ENCODE data around the gene HOXA4. TPM values are rescaled to one million over a fixed set of nuclear protein-coding genes. Genes with fewer than 3 reads are reported as not detected.
A peak's percentile ranks its signal among the peaks of the same experiment; 100 is the strongest.

HOXA4 gene
- total RNA-seq, 4 donors from 2014 or later = 0.14 to 7.7 (median 0.26) TPM; not detected in 1

- DNase-seq = peak; percentile 88 to 90
These were observed 30.1 kb upstream of the HOXA4 start for GRCh38 chr7:27160546-27161213.

GRCh38 chr7:27160145-27160545 is 29.6 kb upstream of the HOXA4 start:
- Histone ChIP-seq H3K9me3 (no peaks in the 10 kb centered on the region), H3K36me3 (no peaks in the 10 kb centered on the region), H3K4me3 (peak overlapping the region; percentile 49), H3K27ac (peak overlapping the region; percentile 94 to 96), H3K4me1 (peaks cover 0 to 4% of the 10 kb centered on the region in 2 donors), H3K27me3 (no peaks in the 10 kb centered on the region)
- intact Hi-C loops (cut with DNase I; ENCODE audit: low total_unique reads) = loop anchor here (5.0 kb wide), 1 partner anchor 303 kb away; no protein-coding TSS in a partner anchor
- TF ChIP-seq CTCF (IDR thresholded peaks at IDR 0.05) = no peak
- no peak for TF ChIP-seq POLR2A (IDR thresholded peaks at IDR 0.05)
- peak; percentile 32 to 34 for DNase-seq

More at GRCh38 chr7:27160546-27161213, 30.1 kb upstream of the HOXA4 start:
- H3K36me3 ChIP-seq = no peaks in the 10 kb centered on the region
- H3K27me3 ChIP-seq = no peaks in the 10 kb centered on the region
- H3K4me3 ChIP-seq = peak overlapping the region; percentile 49
- H3K9me3 ChIP-seq = no peaks in the 10 kb centered on the region
- H3K4me1 ChIP-seq = no peaks in the 10 kb centered on the region
- TF ChIP-seq CTCF (IDR thresholded peaks at IDR 0.05) = peak; percentile 97 to 100 (median 100)
- no peak for TF ChIP-seq POLR2A (IDR thresholded peaks at IDR 0.05)
- H3K27ac ChIP-seq = peak overlapping the region; percentile 94 to 96
- intact Hi-C loops (cut with DNase I; ENCODE audit: low total_unique reads) = loop anchor here (5.0 kb wide), 1 partner anchor 303 kb away; no protein-coding TSS in a partner anchor

- TF ChIP-seq POLR2A (IDR thresholded peaks at IDR 0.05) = no peak
- TF ChIP-seq CTCF (IDR thresholded peaks at IDR 0.05) = no peak
- no peak overlapping the region for H3K4me3 ChIP-seq
- intact Hi-C loops (cut with DNase I; ENCODE audit: low total_unique reads) = loop anchor here (5.0 kb wide), 1 partner anchor 302 kb away; no protein-coding TSS in a partner anchor
- peak; percentile 14 for DNase-seq
- H3K27ac ChIP-seq = no peak overlapping the region
- no peaks in the 10 kb centered on the region for H3K9me3 ChIP-seq
- peaks cover 0 to 4% of the 10 kb centered on the region in 2 donors for H3K4me1 ChIP-seq
- H3K27me3 ChIP-seq = no peaks in the 10 kb centered on the region
- no peaks in the 10 kb centered on the region for H3K36me3 ChIP-seq
These were observed 28.9 kb upstream of the HOXA4 start for GRCh38 chr7:27159266-27160144.

GRCh38 chr7:27158436-27159265 is 28.1 kb upstream of the HOXA4 start:
- no peaks in the 10 kb centered on the region for H3K27me3 ChIP-seq
- no peak overlapping the region for H3K27ac ChIP-seq
- no peak overlapping the region for H3K4me3 ChIP-seq
- no peak for TF ChIP-seq CTCF (IDR thresholded peaks at IDR 0.05)
- TF ChIP-seq POLR2A (IDR thresholded peaks at IDR 0.05) = no peak
- no peaks in the 10 kb centered on the region for H3K36me3 ChIP-seq
- no peaks in the 10 kb centered on the region for H3K9me3 ChIP-seq
- intact Hi-C loops (cut with DNase I; ENCODE audit: low total_unique reads) = no loop called here
- peak; percentile 16 to 22 for DNase-seq
- H3K4me1 ChIP-seq = peaks cover 0 to 4% of the 10 kb centered on the region in 2 donors
